Duodenal mucosa (tissue), 2 donors: Measurements from ENCODE around the gene GRK7.

ENCODE experiments used
- H3K27ac ChIP-seq: one replicate; pipeline ENCODE4 v1.7.0; 2013; ENCODE audit warnings: low read depth, low read length
- H3K27me3 ChIP-seq, 2 donors: one replicate each; pipeline ENCODE4 v1.7.0; 2013; ENCODE audit warnings: low read length in 2 of 2, control low read depth in 1 of 2; ENCODE audit not compliant: insufficient read depth in 2 of 2, control insufficient read depth in 1 of 2
- H3K36me3 ChIP-seq, 2 donors: one replicate each; pipeline ENCODE4 v1.7.0; 2013; ENCODE audit warnings: low read length in 2 of 2, control low read depth in 1 of 2; ENCODE audit not compliant: insufficient read depth in 2 of 2, control insufficient read depth in 1 of 2
- H3K4me1 ChIP-seq, 2 donors: one replicate each; pipeline ENCODE4 v1.7.0; 2013; ENCODE audit warnings: low read length in 2 of 2, control low read depth in 1 of 2; ENCODE audit not compliant: insufficient read depth in 2 of 2, control insufficient read depth in 1 of 2
- H3K4me3 ChIP-seq, 2 donors: one replicate each; pipeline ENCODE4 v1.7.0; 2013; ENCODE audit warnings: low read length in 2 of 2, low read depth in 1 of 2
- H3K9ac ChIP-seq, 2 donors: one replicate each; pipeline ENCODE4 v1.7.0; 2013; ENCODE audit warnings: low read length in 2 of 2, low read depth in 1 of 2
- H3K9me3 ChIP-seq, 2 donors: one replicate each; pipeline ENCODE4 v1.7.0; 2013; ENCODE audit warnings: low read length in 2 of 2, control low read depth in 1 of 2; ENCODE audit not compliant: control insufficient read depth in 1 of 2

Gene GRK7

GRCh38 chr3:141792495-141792894, 29.3 kb downstream of the GRK7 start:
- Histone ChIP-seq H3K4me3 (no peak overlapping the region), H3K27me3 (no peaks in the 10 kb centered on the region), H3K36me3 (no peaks in the 10 kb centered on the region), H3K9ac (no peak overlapping the region), H3K4me1 (peaks cover 12 to 14% of the 10 kb centered on the region in 2 donors), H3K27ac (no peak overlapping the region), H3K9me3 (no peaks in the 10 kb centered on the region)

- Histone ChIP-seq H3K27ac (no peak overlapping the region), H3K9me3 (no peaks in the 10 kb centered on the region), H3K4me1 (peaks cover 22 to 24% of the 10 kb centered on the region in 2 donors), H3K27me3 (no peaks in the 10 kb centered on the region), H3K4me3 (no peak overlapping the region), H3K36me3 (no peaks in the 10 kb centered on the region), H3K9ac (no peak overlapping the region)
Observed at GRCh38 chr3:141793476-141794260, 30.5 kb downstream of the GRK7 start.

GRCh38 chr3:141795276-141795675, 32.1 kb downstream of the GRK7 start:
- Histone ChIP-seq H3K27ac (no peak overlapping the region), H3K9me3 (no peaks in the 10 kb centered on the region), H3K4me1 (peaks cover 25 to 27% of the 10 kb centered on the region in 2 donors), H3K4me3 (no peak overlapping the region), H3K9ac (no peak overlapping the region), H3K36me3 (no peaks in the 10 kb centered on the region), H3K27me3 (no peaks in the 10 kb centered on the region)

- Histone ChIP-seq H3K4me1 (peaks cover 25 to 27% of the 10 kb centered on the region in 2 donors), H3K27me3 (no peaks in the 10 kb centered on the region), H3K36me3 (no peaks in the 10 kb centered on the region), H3K9me3 (no peaks in the 10 kb centered on the region), H3K4me3 (no peak overlapping the region), H3K27ac (no peak overlapping the region), H3K9ac (no peak overlapping the region)
Observed at GRCh38 chr3:141795741-141796080, 32.5 kb downstream of the GRK7 start.

- Histone ChIP-seq H3K9ac (peak overlapping the region in 1 of 2 donors; percentile 77), H3K4me3 (peak overlapping the region in 1 of 2 donors; percentile 68), H3K27me3 (no peaks in the 10 kb centered on the region), H3K36me3 (no peaks in the 10 kb centered on the region), H3K27ac (peak overlapping the region; percentile 51), H3K9me3 (no peaks in the 10 kb centered on the region), H3K4me1 (peaks cover 25 to 27% of the 10 kb centered on the region in 2 donors)
Observed at GRCh38 chr3:141796081-141796888, 33.1 kb downstream of the GRK7 start.

- H3K36me3 ChIP-seq = no peaks in the 10 kb centered on the region
- H3K9ac ChIP-seq = peak overlapping the region; percentile 61 to 77
- H3K4me3 ChIP-seq = peak overlapping the region; percentile 58 to 68
- peaks cover 25 to 27% of the 10 kb centered on the region in 2 donors for H3K4me1 ChIP-seq
- no peaks in the 10 kb centered on the region for H3K27me3 ChIP-seq
- H3K27ac ChIP-seq = peak overlapping the region; percentile 51
- no peaks in the 10 kb centered on the region for H3K9me3 ChIP-seq
Observed at GRCh38 chr3:141796889-141797781, 33.9 kb downstream of the GRK7 start.

- Histone ChIP-seq H3K9ac (peak overlapping the region; percentile 61 to 77), H3K4me3 (peak overlapping the region; percentile 58 to 68), H3K27ac (peak overlapping the region; percentile 51), H3K27me3 (no peaks in the 10 kb centered on the region), H3K9me3 (no peaks in the 10 kb centered on the region), H3K4me1 (peaks cover 25 to 27% of the 10 kb centered on the region in 2 donors), H3K36me3 (no peaks in the 10 kb centered on the region)
Observed at GRCh38 chr3:141797819-141798447, 34.7 kb downstream of the GRK7 start.

- H3K36me3 ChIP-seq = no peaks in the 10 kb centered on the region
- H3K4me1 ChIP-seq = peaks cover 25 to 27% of the 10 kb centered on the region in 2 donors
- H3K27me3 ChIP-seq = no peaks in the 10 kb centered on the region
- H3K4me3 ChIP-seq = peak overlapping the region in 1 of 2 donors; percentile 68
- peak overlapping the region in 1 of 2 donors; percentile 61 for H3K9ac ChIP-seq
- no peaks in the 10 kb centered on the region for H3K9me3 ChIP-seq
- no peak overlapping the region for H3K27ac ChIP-seq
Observed at GRCh38 chr3:141798448-141798845, 35.2 kb downstream of the GRK7 start.

- Histone ChIP-seq H3K27ac (no peak overlapping the region), H3K9ac (no peak overlapping the region), H3K4me1 (peaks cover 12 to 13% of the 10 kb centered on the region in 2 donors), H3K4me3 (no peak overlapping the region), H3K27me3 (no peaks in the 10 kb centered on the region), H3K9me3 (no peaks in the 10 kb centered on the region), H3K36me3 (no peaks in the 10 kb centered on the region)
Observed at GRCh38 chr3:141802316-141803077, 39.3 kb downstream of the GRK7 start.
